HG03460 (cell line): ENCODE measurements around the gene ANKHD1.
"Not testable (repeated sequence)": the region's sequence is repeated elsewhere in the genome, so short reads cannot be mapped to it uniquely, and the experiment has no call there.

Experiments
- ATAC-seq: cut with Tn5 transposase; IDR thresholded peaks from one replicate; pipeline ENCODE4 v1.9.1; 2021; ENCODE audit not compliant: unreplicated experiment

Gene ANKHD1

GRCh38 chr5:140420226-140420570, 18.6 kb downstream of the ANKHD1 start:
- no peak for ATAC-seq

- no peak for ATAC-seq
Measured at GRCh38 chr5:140420665-140421361, 19.2 kb downstream of the ANKHD1 start.

GRCh38 chr5:140421375-140421774, 19.7 kb downstream of the ANKHD1 start:
- not testable (repeated sequence) for ATAC-seq

GRCh38 chr5:140423609-140424008, 22.0 kb downstream of the ANKHD1 start:
- no peak for ATAC-seq

- no peak for ATAC-seq
Measured at GRCh38 chr5:140424135-140424534, 22.5 kb downstream of the ANKHD1 start.

- ATAC-seq = not testable (repeated sequence)
Measured at GRCh38 chr5:140427726-140428125, 26.1 kb downstream of the ANKHD1 start.

GRCh38 chr5:140429724-140430123, 28.1 kb downstream of the ANKHD1 start:
- ATAC-seq = no peak

GRCh38 chr5:140432212-140432611, 30.6 kb downstream of the ANKHD1 start:
- ATAC-seq = no peak

GRCh38 chr5:140432916-140433315, 31.3 kb downstream of the ANKHD1 start:
- no peak for ATAC-seq

- not testable (repeated sequence) for ATAC-seq
Measured at GRCh38 chr5:140457368-140457767, 55.7 kb downstream of the ANKHD1 start.

GRCh38 chr5:140466981-140467742, 65.5 kb downstream of the ANKHD1 start:
- ATAC-seq = no peak

- no peak for ATAC-seq
Measured at GRCh38 chr5:140468188-140468587, 66.6 kb downstream of the ANKHD1 start.

GRCh38 chr5:140469259-140469658, 67.6 kb downstream of the ANKHD1 start:
- ATAC-seq = no peak

- ATAC-seq = no peak
Measured at GRCh38 chr5:140480310-140481014, 78.8 kb downstream of the ANKHD1 start.

GRCh38 chr5:140481758-140482157, 80.1 kb downstream of the ANKHD1 start:
- no peak for ATAC-seq

GRCh38 chr5:140483055-140483454, 81.4 kb downstream of the ANKHD1 start:
- ATAC-seq = no peak

- ATAC-seq = not testable (repeated sequence)
Measured at GRCh38 chr5:140488141-140488540, 86.5 kb downstream of the ANKHD1 start.

GRCh38 chr5:140488914-140489313, 87.3 kb downstream of the ANKHD1 start:
- no peak for ATAC-seq

- no peak for ATAC-seq
Measured at GRCh38 chr5:140497897-140498296, 96.3 kb downstream of the ANKHD1 start.

- no peak for ATAC-seq
Measured at GRCh38 chr5:140498591-140498990, 97.0 kb downstream of the ANKHD1 start.

GRCh38 chr5:140502834-140503233, 101.2 kb downstream of the ANKHD1 start:
- ATAC-seq = no peak

GRCh38 chr5:140509898-140510297, 108.3 kb downstream of the ANKHD1 start:
- ATAC-seq = no peak
